HepG2 (cell line): ENCODE data around the gene TXNL4B. TPM values are rescaled to one million over a fixed set of nuclear protein-coding genes. Genes with fewer than 3 reads are reported as not detected.

Source experiments
- AHDC1 ChIP-seq: sonication (generic); formaldehyde crosslinking; IDR thresholded peaks from 2 replicates; pipeline ENCODE4 v1.5.1; 2020; ENCODE audit warnings: mild to moderate bottlenecking, missing genetic modification reagents, borderline replicate concordance
- BRF2 ChIP-seq: sonication (generic); formaldehyde crosslinking; IDR thresholded peaks from 2 replicates; pipeline ENCODE4 v1.8.1; 2022; ENCODE audit warnings: mild to moderate bottlenecking, missing genetic modification reagents
- FOXA3 ChIP-seq: IDR thresholded peaks from 2 replicates; pipeline ENCODE4 v1.6.1; 2016; ENCODE audit warnings: missing genetic modification reagents, missing compliant biosample characterization
- HOXA3 ChIP-seq: sonication (generic); formaldehyde crosslinking; IDR thresholded peaks from 2 replicates; pipeline ENCODE4 v1.5.0; 2020; ENCODE audit warnings: missing genetic modification reagents
- KDM6A ChIP-seq: IDR thresholded peaks from 2 replicates; pipeline ENCODE4 v1.6.1; 2016; ENCODE audit warnings: low read depth
- MAF1 ChIP-seq: sonication (generic); formaldehyde crosslinking; IDR thresholded peaks from 2 replicates; pipeline ENCODE4 v1.5.0; 2020; ENCODE audit warnings: missing genetic modification reagents, borderline replicate concordance
- MXD4 ChIP-seq: IDR thresholded peaks from 2 replicates; pipeline ENCODE4 v1.6.1; 2016; ENCODE audit warnings: mild to moderate bottlenecking, missing biosample characterization, missing genetic modification reagents
- PATZ1 ChIP-seq: sonication (generic); formaldehyde crosslinking; IDR thresholded peaks from 2 replicates; pipeline ENCODE4 v1.4.0; 2020; ENCODE audit warnings: missing genetic modification reagents
- PAXIP1 ChIP-seq: sonication (generic); formaldehyde crosslinking; conservative IDR thresholded peaks from 2 replicates; pipeline ENCODE4 v1.4.0; 2020; ENCODE audit warnings: mild to moderate bottlenecking, missing genetic modification reagents, moderate library complexity
- PPARG ChIP-seq: conservative IDR thresholded peaks from 2 replicates; pipeline ENCODE4 v1.6.1; 2016; ENCODE audit warnings: missing biosample characterization, missing genetic modification reagents
- REPIN1 ChIP-seq: sonication (generic); formaldehyde crosslinking; IDR thresholded peaks from 2 replicates; pipeline ENCODE4 v1.8.0; 2022; ENCODE audit warnings: missing genetic modification reagents, low read depth, mild to moderate bottlenecking, borderline replicate concordance
- TCF7 ChIP-seq: sonication (generic); IDR thresholded peaks from 2 replicates; pipeline ENCODE4 v1.6.1; 2016; ENCODE audit warnings: antibody characterized with exemption, low read depth
- TGIF2 ChIP-seq: IDR thresholded peaks from 2 replicates; pipeline ENCODE4 v1.6.1; 2016; ENCODE audit warnings: control low read depth, missing compliant biosample characterization
- ZFP90 ChIP-seq: sonication (generic); formaldehyde crosslinking; IDR thresholded peaks from 2 replicates; pipeline ENCODE4 v1.8.0; 2022; ENCODE audit warnings: missing genetic modification reagents, mild to moderate bottlenecking, inconsistent platforms, borderline replicate concordance
- polyA plus RNA-seq, 8 experiments: library from polyadenylated mRNA; depleted of rRNA in 3 of 8; stranded (reverse) in 7 of 8; unstranded in 1 of 8; fragments of >200 nt; fragmentation: Illumina TruSeq in 4 of 8; extraction: Trizol in 4 of 8; gene quantifications; 2 replicates each; pipeline versions ENCODE4 v1.2.1 to v1.2.3, GENCODE V29; 2011 to 2016; ENCODE audit warnings: low read depth in 4 of 8, missing spikeins in 1 of 8, mixed read lengths in 1 of 8; ENCODE audit not compliant: insufficient read depth in 1 of 8
- total RNA-seq, 5 experiments: library from RNA; depleted of rRNA; stranded (reverse); fragments of >200 nt; fragmentation: Illumina TruSeq; extraction: Trizol; gene quantifications; 2 replicates each; pipeline ENCODE4 v1.2.3, GENCODE V29; 2016; ENCODE audit warnings: low read depth in 1 of 5

The TXNL4B gene
- total and polyA plus RNA-seq, 2 of the 13 experiments (the other 11 are each of a cell fraction or from before 2014, with no cell fraction given): 17.4 to 18.3 TPM

GRCh38 chr16:72054254-72054847 is 39.1 kb downstream of the TXNL4B start, which contains the start of gene HP (continued):
- TF ChIP-seq PATZ1 (0 out of 2 replicates have a peak, but pooled peaks have one; percentile 32), REPIN1 (CRISPR knock-in tag) (peak; percentile 39; the same call in 1 of the 2 replicates), BRF2 (CRISPR knock-in tag) (0 out of 2 replicates have a peak, but pooled peaks have one; percentile 55), TGIF2 (0 out of 2 replicates have a peak, but pooled peaks have one; percentile 41), HOXA3 (CRISPR knock-in tag) (peak; percentile 38; the same call in 1 of the 2 replicates), FOXA3 (CRISPR knock-in tag) (peak; percentile 76), PAXIP1 (CRISPR knock-in tag) (peak; percentile 76), ZFP90 (CRISPR knock-in tag) (0 out of 2 replicates have a peak, but pooled peaks have one; percentile 54), MAF1 (CRISPR knock-in tag) (peak; percentile 68; the same call in 1 of the 2 replicates), MXD4 (0 out of 2 replicates have a peak, but pooled peaks have one; percentile 14), AHDC1 (peak; percentile 46; the same call in 1 of the 2 replicates), TCF7 (peak; percentile 55), PPARG (CRISPR knock-in tag) (peak; percentile 74), KDM6A (peak; percentile 66)
